Activated CD4-positive, alpha-beta T cell treated with anti-CD3 and anti-CD28 coated beads, Interleukin-2, amount 10 ng/mL, durations not matched to agents 7 days and 5 days (primary cell): ENCODE results near the gene BCAS3. TPM values are rescaled to one million over a fixed set of nuclear protein-coding genes. Genes with fewer than 3 reads are reported as not detected.

Experiments
- CTCF ChIA-PET: fragments of 350-600 bp; sonication (Branson Sonifier 250); formaldehyde crosslinking; loops from one replicate; lab custom pipeline; 2021; ENCODE audit warnings: antibody characterized with exemption; lab: Charles Lee
- POLR2A ChIA-PET: fragments of 350-600 bp; sonication (Branson Sonifier 250); formaldehyde crosslinking; loops from one replicate; lab custom pipeline; 2021; ENCODE audit warnings: antibody characterized with exemption; lab: Charles Lee
- DNase-seq: peaks from one replicate; pipeline ENCODE4 v3.0.0-alpha.2; 2020
- H3K27ac Mint-ChIP-seq: one replicate; pipeline ENCODE4 v1.8.0; 2021; ENCODE audit warnings: mild to moderate bottlenecking, moderate library complexity, mixed read lengths
- H3K27me3 Mint-ChIP-seq: one replicate; pipeline ENCODE4 v1.8.0; 2021; ENCODE audit warnings: mixed read lengths
- H3K36me3 Mint-ChIP-seq: one replicate; pipeline ENCODE4 v1.8.0; 2021; ENCODE audit warnings: low read depth, mixed read lengths
- H3K4me1 Mint-ChIP-seq: one replicate; pipeline ENCODE4 v1.8.0; 2021; ENCODE audit warnings: mixed read lengths
- H3K4me3 Mint-ChIP-seq: one replicate; pipeline ENCODE4 v1.8.0; 2021; ENCODE audit warnings: mild to moderate bottlenecking, moderate library complexity, mixed read lengths
- H3K9me3 Mint-ChIP-seq: one replicate; pipeline ENCODE4 v1.8.0; 2021; ENCODE audit warnings: mixed read lengths
- total RNA-seq, 2 experiments: library from RNA; stranded (reverse); gene quantifications; one replicate each; pipeline ENCODE4 v1.2.3, GENCODE V29; 2021

Gene BCAS3
- total RNA-seq, 2 experiments from 2014 or later = 15.5 to 16.4 TPM

- H3K4me3 Mint-ChIP-seq = peak overlapping the region; percentile 47
- DNase-seq = no peak
- H3K27me3 Mint-ChIP-seq = peaks cover 60% of the 10 kb centered on the region
- H3K27ac Mint-ChIP-seq = no peak overlapping the region
- ChIA-PET POLR2A (no interaction called here), CTCF (interaction anchor here (0.6 kb wide), 3 partner anchors 263 to 394 kb away, joined by 3 read pairs; no protein-coding TSS in a partner anchor)
- H3K4me1 Mint-ChIP-seq = peaks cover 25% of the 10 kb centered on the region
- no peaks in the 10 kb centered on the region for H3K36me3 Mint-ChIP-seq
- no peaks in the 10 kb centered on the region for H3K9me3 Mint-ChIP-seq
Observed at GRCh38 chr17:61408151-61409041, 730.7 kb downstream of the BCAS3 start.

- ChIA-PET CTCF (interaction anchor here (0.5 to 0.8 kb wide), 3 partner anchors 264 to 700 kb away, joined by 3 read pairs; no protein-coding TSS in a partner anchor), POLR2A (no interaction called here)
- Mint-ChIP-seq H3K27ac (no peak overlapping the region), H3K9me3 (no peaks in the 10 kb centered on the region), H3K36me3 (no peaks in the 10 kb centered on the region), H3K4me3 (peak overlapping the region; percentile 40), H3K27me3 (peaks cover 58% of the 10 kb centered on the region), H3K4me1 (peaks cover 19% of the 10 kb centered on the region)
- no peak for DNase-seq
Observed at GRCh38 chr17:61409301-61410112, 731.9 kb downstream of the BCAS3 start.

- Mint-ChIP-seq H3K4me3 (peak overlapping the region; percentile 54), H3K27ac (peak overlapping the region; percentile 50), H3K27me3 (peaks cover 56% of the 10 kb centered on the region), H3K9me3 (no peaks in the 10 kb centered on the region), H3K36me3 (no peaks in the 10 kb centered on the region), H3K4me1 (peaks cover 19% of the 10 kb centered on the region)
- CTCF ChIA-PET = interaction anchor here (0.5 to 2.9 kb wide), 3 partner anchors 8 to 315 kb away, joined by 3 to 17 read pairs (median 3); no protein-coding TSS in a partner anchor
- POLR2A ChIA-PET = no interaction called here
- DNase-seq = peak; percentile 62
Observed at GRCh38 chr17:61410141-61411010, 732.7 kb downstream of the BCAS3 start.

GRCh38 chr17:61411011-61411260, 733.3 kb downstream of the BCAS3 start:
- Mint-ChIP-seq H3K27me3 (peaks cover 57% of the 10 kb centered on the region), H3K27ac (no peak overlapping the region), H3K4me3 (no peak overlapping the region), H3K9me3 (no peaks in the 10 kb centered on the region), H3K4me1 (peaks cover 19% of the 10 kb centered on the region), H3K36me3 (no peaks in the 10 kb centered on the region)
- ChIA-PET POLR2A (no interaction called here), CTCF (interaction anchor here (0.9 to 2.9 kb wide), 2 partner anchors 9 to 164 kb away, joined by 3 to 17 read pairs; no protein-coding TSS in a partner anchor)
- no peak for DNase-seq

- peaks cover 19% of the 10 kb centered on the region for H3K4me1 Mint-ChIP-seq
- POLR2A ChIA-PET = no interaction called here
- H3K27me3 Mint-ChIP-seq = peaks cover 55% of the 10 kb centered on the region
- CTCF ChIA-PET = interaction anchor here (0.6 to 2.9 kb wide), 19 partner anchors 9 to 1968 kb away, joined by 3 to 17 read pairs (median 4); no protein-coding TSS in a partner anchor
- H3K27ac Mint-ChIP-seq = no peak overlapping the region
- H3K4me3 Mint-ChIP-seq = peak overlapping the region; percentile 47
- H3K9me3 Mint-ChIP-seq = no peaks in the 10 kb centered on the region
- DNase-seq = no peak
- no peaks in the 10 kb centered on the region for H3K36me3 Mint-ChIP-seq
Observed at GRCh38 chr17:61411261-61412142, 733.9 kb downstream of the BCAS3 start.

GRCh38 chr17:61412143-61412859, 734.6 kb downstream of the BCAS3 start:
- peak overlapping the region; percentile 50 for H3K4me3 Mint-ChIP-seq
- DNase-seq = peak; percentile 67
- H3K27me3 Mint-ChIP-seq = peaks cover 49% of the 10 kb centered on the region
- H3K4me1 Mint-ChIP-seq = peaks cover 19% of the 10 kb centered on the region
- no peak overlapping the region for H3K27ac Mint-ChIP-seq
- ChIA-PET POLR2A (interaction anchor here (0.6 kb wide), 1 partner anchor 741 kb away, joined by 6 read pairs; no protein-coding TSS in a partner anchor), CTCF (interaction anchor here (0.6 to 2.9 kb wide), 22 partner anchors 9 to 1968 kb away, joined by 3 to 17 read pairs (median 3); no protein-coding TSS in a partner anchor)
- H3K36me3 Mint-ChIP-seq = no peaks in the 10 kb centered on the region
- H3K9me3 Mint-ChIP-seq = no peaks in the 10 kb centered on the region

GRCh38 chr17:61412860-61413660, 735.4 kb downstream of the BCAS3 start:
- no peak for DNase-seq

GRCh38 chr17:61413661-61414126, 736.0 kb downstream of the BCAS3 start:
- Mint-ChIP-seq H3K9me3 (no peaks in the 10 kb centered on the region), H3K27me3 (peaks cover 40% of the 10 kb centered on the region), H3K27ac (no peak overlapping the region), H3K4me1 (peaks cover 17% of the 10 kb centered on the region), H3K4me3 (no peak overlapping the region), H3K36me3 (no peaks in the 10 kb centered on the region)
- POLR2A ChIA-PET = no interaction called here
- DNase-seq = no peak
- CTCF ChIA-PET = interaction anchor here (1.1 to 2.4 kb wide), 2 partner anchors 13 to 24 kb away, joined by 3 to 5 read pairs; no protein-coding TSS in a partner anchor

More at GRCh38 chr17:61412860-61413660, 735.4 kb downstream of the BCAS3 start:
- Mint-ChIP-seq H3K27ac (no peak overlapping the region), H3K27me3 (peaks cover 43% of the 10 kb centered on the region), H3K4me1 (peaks cover 19% of the 10 kb centered on the region), H3K4me3 (peak overlapping the region; percentile 54), H3K36me3 (no peaks in the 10 kb centered on the region), H3K9me3 (no peaks in the 10 kb centered on the region)
- CTCF ChIA-PET = interaction anchor here (0.5 to 2.9 kb wide), 15 partner anchors 8 to 1567 kb away, joined by 3 to 17 read pairs (median 4); no protein-coding TSS in a partner anchor
- POLR2A ChIA-PET = interaction anchor here (0.6 kb wide), 1 partner anchor 740 kb away, joined by 6 read pairs; no protein-coding TSS in a partner anchor

- Mint-ChIP-seq H3K9me3 (no peaks in the 10 kb centered on the region), H3K4me3 (no peak overlapping the region), H3K27me3 (peaks cover 43% of the 10 kb centered on the region), H3K36me3 (no peaks in the 10 kb centered on the region), H3K27ac (no peak overlapping the region), H3K4me1 (peaks cover 15% of the 10 kb centered on the region)
- no peak for DNase-seq
- ChIA-PET CTCF (no interaction called here), POLR2A (no interaction called here)
Observed at GRCh38 chr17:61414141-61414935, 736.7 kb downstream of the BCAS3 start.

GRCh38 chr17:61414936-61415251, 737.2 kb downstream of the BCAS3 start:
- no peak for DNase-seq

More at GRCh38 chr17:61414936-61415251, 737.2 kb downstream of the BCAS3 start:
- no peaks in the 10 kb centered on the region for H3K9me3 Mint-ChIP-seq
- H3K36me3 Mint-ChIP-seq = no peaks in the 10 kb centered on the region
- no peak overlapping the region for H3K27ac Mint-ChIP-seq
- peaks cover 14% of the 10 kb centered on the region for H3K4me1 Mint-ChIP-seq
- H3K27me3 Mint-ChIP-seq = peaks cover 42% of the 10 kb centered on the region
- CTCF ChIA-PET = no interaction called here
- H3K4me3 Mint-ChIP-seq = no peak overlapping the region
- POLR2A ChIA-PET = no interaction called here
